B cell (primary cell): Measurements from ENCODE around the gene MPZL2. TPM values are rescaled to one million over a fixed set of nuclear protein-coding genes. Genes with fewer than 3 reads are reported as not detected.

Experiments
- ATAC-seq: fragments of 200-7000 bp; cut with Tn5 transposase; one replicate; pipeline ENCODE4 v1.10.0; 2021; ENCODE audit warnings: low read depth, mild to moderate bottlenecking, moderate number of reproducible peaks, moderate library complexity
- CTCF ChIA-PET: fragments of 350-600 bp; sonication (Branson Sonifier 250); formaldehyde crosslinking; loops from one replicate; lab custom pipeline; 2021; ENCODE audit warnings: antibody characterized with exemption, inconsistent platforms; lab: Charles Lee
- POLR2A ChIA-PET: fragments of 350-600 bp; sonication (Branson Sonifier 250); formaldehyde crosslinking; loops from one replicate; lab custom pipeline; 2021; ENCODE audit warnings: antibody characterized with exemption; lab: Charles Lee
- DNase-seq: peaks from one replicate; pipeline ENCODE4 v3.0.0; 2013
- H2AFZ ChIP-seq: 2 replicates; pipeline ENCODE4 v1.6.1; 2012; ENCODE audit warnings: mild to moderate bottlenecking, low read depth, low read length; ENCODE audit not compliant: insufficient read depth, poor library complexity, severe bottlenecking
- H3K27ac ChIP-seq, 2 donors: 1 replicate in 1 of 2; 2 replicates in 1 of 2; pipeline ENCODE4 v1.5.1; 2012 to 2013; ENCODE audit warnings: low read length in 2 of 2, mild to moderate bottlenecking in 2 of 2, moderate library complexity in 1 of 2
- H3K27me3 ChIP-seq, 4 experiments: fragments of 200-600 bp in 1 of 4; sonication (generic) in 1 of 4; replicated peaks in 1 of 4; 1 replicate in 2 of 4; 2 replicates in 2 of 4; pipeline versions ENCODE4 v1.6.1 to v1.7.0; 2013 to 2016; ENCODE audit warnings: low read length in 3 of 4, mild to moderate bottlenecking in 2 of 4, mixed read lengths in 1 of 4, moderate library complexity in 1 of 4; ENCODE audit not compliant: insufficient read depth in 4 of 4, control insufficient read depth in 3 of 4; ENCODE audit errors: control extremely low read depth in 1 of 4
- H3K36me3 ChIP-seq, 2 experiments: replicated peaks in 1 of 2; 1 replicate in 1 of 2; 2 replicates in 1 of 2; pipeline versions ENCODE4 v1.6.1 to v1.7.1; 2013; ENCODE audit warnings: low read length in 1 of 2; ENCODE audit not compliant: insufficient read depth in 2 of 2, control insufficient read depth in 1 of 2; ENCODE audit errors: control extremely low read depth in 1 of 2, extremely low read depth in 1 of 2
- H3K4me1 ChIP-seq, 2 donors: fragments of 200-600 bp in 1 of 2; sonication (generic) in 1 of 2; 1 replicate in 1 of 2; 2 replicates in 1 of 2; pipeline versions ENCODE4 v1.5.1 to v1.6.1; 2013 to 2017; ENCODE audit warnings: low read length in 2 of 2; ENCODE audit not compliant: control insufficient read depth in 2 of 2, insufficient read depth in 2 of 2
- H3K4me2 ChIP-seq: replicated peaks from 2 replicates; pipeline ENCODE3; 2012; ENCODE audit warnings: mild to moderate bottlenecking, low read depth, low read length; ENCODE audit not compliant: poor library complexity, severe bottlenecking
- H3K4me3 ChIP-seq, 5 experiments: fragments of 200-600 bp in 1 of 5; sonication (generic) in 1 of 5; 1 replicate in 3 of 5; 2 replicates in 2 of 5; pipeline versions ENCODE4 v1.5.1 to v1.7.0; 2011 to 2016; ENCODE audit warnings: low read length in 4 of 5, mild to moderate bottlenecking in 4 of 5, low read depth in 2 of 5, control low read depth in 1 of 5, moderate library complexity in 1 of 5; ENCODE audit not compliant: insufficient read depth in 1 of 5; ENCODE audit errors: control extremely low read depth in 1 of 5, extremely low read depth in 1 of 5
- H3K79me2 ChIP-seq: fragments of 200-600 bp; sonication (generic); one replicate; pipeline ENCODE4 v1.6.0; 2016; ENCODE audit warnings: low read length; ENCODE audit not compliant: control insufficient read depth, insufficient read depth
- H3K9ac ChIP-seq: fragments of 200-600 bp; sonication (generic); 2 replicates; pipeline ENCODE4 v1.6.1; 2017; ENCODE audit warnings: mild to moderate bottlenecking, low read length, moderate library complexity
- H3K9me3 ChIP-seq, 3 donors: one replicate each; pipeline versions ENCODE4 v1.6.1 to v1.7.1; 2013; ENCODE audit warnings: low read length in 2 of 3; ENCODE audit not compliant: control insufficient read depth in 2 of 3, insufficient read depth in 1 of 3; ENCODE audit errors: control extremely low read depth in 1 of 3
- H4K20me1 ChIP-seq: 2 replicates; pipeline ENCODE4 v1.6.0; 2012; ENCODE audit warnings: mild to moderate bottlenecking, low read length; ENCODE audit not compliant: insufficient read depth, control insufficient read depth, poor library complexity, severe bottlenecking
- H3K27ac Mint-ChIP-seq: one replicate; pipeline ENCODE4 v1.8.0; 2021; ENCODE audit warnings: mixed read lengths
- H3K27me3 Mint-ChIP-seq: one replicate; pipeline ENCODE4 v1.8.0; 2021; ENCODE audit warnings: mixed read lengths
- H3K4me1 Mint-ChIP-seq: one replicate; pipeline ENCODE4 v1.8.0; 2021; ENCODE audit warnings: mixed read lengths
- H3K4me3 Mint-ChIP-seq: one replicate; pipeline ENCODE4 v1.8.0; 2021; ENCODE audit warnings: mixed read lengths
- H3K9me3 Mint-ChIP-seq: one replicate; pipeline ENCODE4 v1.8.0; 2022; ENCODE audit warnings: mixed read lengths; ENCODE audit not compliant: insufficient read depth
- EZH2 ChIP-seq: IDR thresholded peaks from 2 replicates; pipeline ENCODE4 v1.6.1; 2012; ENCODE audit warnings: borderline replicate concordance, low read depth, mild to moderate bottlenecking, moderate library complexity, low read length; ENCODE audit not compliant: insufficient read depth, poor library complexity, severe bottlenecking
- WGBS: methylation state at CpG from one replicate; pipeline ENCODE4 v1.1.5; 2013; ENCODE audit warnings: missing lambda C conversion rate; ENCODE audit not compliant: insufficient coverage; 5-methylcytosine and 5-hydroxymethylcytosine counted together
- intact Hi-C: fragments of 100-400 bp; cut with micrococcal nuclease; formaldehyde crosslinking; loops from one replicate; pipeline ENCODE4 v1.10.0; 2022
- polyA plus RNA-seq: library from polyadenylated mRNA; depleted of rRNA; stranded (reverse); fragments of >200 nt; gene quantifications from 2 replicates; pipeline ENCODE4 v1.2.3, GENCODE V29; 2012
- small RNA-seq: library from RNA; depleted of rRNA; stranded (forward); fragments of <200 nt; gene quantifications from one replicate; pipeline ENCODE3, GENCODE V24; 2012; ENCODE audit warnings: low replicate concordance, low read depth; ENCODE audit not compliant: insufficient read length
- total RNA-seq, 2 donors: library from RNA; stranded (reverse); fragments of 120-200 nt in 1 of 2; gene quantifications; 1 replicate in 1 of 2; 2 replicates in 1 of 2; pipeline versions ENCODE4 v1.2.3 to v1.2.4, GENCODE V29; 2013 to 2022
- TF ChIP-seq, protein P1 (sequence below): fragments of 200-600 bp; IDR thresholded peaks from one replicate; pipeline ENCODE4 v1.8.0; 2022; ENCODE audit warnings: antibody characterized with exemption, mild to moderate bottlenecking

The MPZL2 gene
- total and polyA plus RNA-seq, 2 donors (not counting 1 experiment from before 2014, with no cell fraction given), result 1.2 TPM; not detected in 1

DNA sequence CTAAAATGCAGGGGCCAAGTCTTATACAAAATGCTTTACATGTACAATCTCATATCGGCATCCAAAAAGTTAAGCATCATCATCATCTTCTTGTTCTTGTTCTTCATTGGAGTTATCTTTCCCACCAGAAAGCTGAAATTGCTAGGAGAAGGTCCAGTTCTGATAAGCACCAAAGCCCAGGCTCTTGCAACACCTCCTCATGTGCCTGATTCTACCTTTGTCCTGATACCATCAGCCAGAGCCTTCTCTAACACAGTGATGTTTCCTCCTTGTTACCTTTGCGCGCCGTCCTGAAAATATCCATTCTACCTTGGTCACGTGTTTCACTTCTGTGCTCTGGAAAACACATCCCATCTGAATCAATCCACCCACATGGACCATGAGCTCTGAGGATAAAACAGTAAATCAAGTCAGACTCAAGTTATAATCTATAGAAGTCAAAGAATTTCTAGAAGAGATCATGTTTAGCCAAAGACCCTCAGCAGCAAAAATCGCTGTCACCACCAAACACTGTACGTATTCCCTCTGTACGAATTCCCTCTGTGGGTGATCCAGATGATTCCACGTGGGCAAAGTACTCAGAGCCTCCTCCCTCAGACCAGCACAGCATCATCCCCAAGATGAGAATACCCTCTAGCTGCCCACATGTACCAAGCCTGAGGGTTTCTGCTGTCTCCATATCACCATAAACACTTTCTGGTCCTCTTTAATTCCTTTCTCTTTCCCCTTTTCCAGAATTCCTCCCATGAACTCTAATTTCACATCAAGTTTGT is 58.3 kb downstream of the MPZL2 start:
- CTCF ChIA-PET, result interaction anchor here (1.3 kb wide), 1 partner anchor 259 kb away, joined by 3 read pairs; no protein-coding TSS in a partner anchor

More for the DNA sequence above, 58.3 kb downstream of the MPZL2 start:
- peaks cover 0 to 2% (median 0%) of the 10 kb centered on the region in 4 experiments for H3K27me3 ChIP-seq
- peak overlapping the region; percentile 13 for H3K4me2 ChIP-seq
- DNase-seq (no peak), ATAC-seq (no peak)
- H3K9me3 ChIP-seq, result no peaks in the 10 kb centered on the region
- intact Hi-C loops, result loop anchor here (5.0 kb wide), 1 partner anchor 37 kb away; no protein-coding TSS in a partner anchor
- no peak overlapping the region for H3K4me3 ChIP-seq
- H3K4me3 Mint-ChIP-seq, result no peak overlapping the region
- no peak overlapping the region for H3K27ac Mint-ChIP-seq
- WGBS, result 93% methylated on average over 9 of the region's 9 CpGs
- peaks cover 10 to 11% of the 10 kb centered on the region in 2 donors for H3K4me1 ChIP-seq
- H3K36me3 ChIP-seq, result no peaks in the 10 kb centered on the region
- H3K27me3 Mint-ChIP-seq, result peaks cover 28% of the 10 kb centered on the region
- POLR2A ChIA-PET, result interaction anchor here (0.6 kb wide), 1 partner anchor 230 kb away, joined by 4 read pairs; no protein-coding TSS in a partner anchor
- no peak overlapping the region for H3K27ac ChIP-seq
- no peak overlapping the region for H2AFZ ChIP-seq
- H3K79me2 ChIP-seq, result no peaks in the 10 kb centered on the region
- no peak for TF ChIP-seq EZH2
- TF ChIP-seq, protein P1, sequence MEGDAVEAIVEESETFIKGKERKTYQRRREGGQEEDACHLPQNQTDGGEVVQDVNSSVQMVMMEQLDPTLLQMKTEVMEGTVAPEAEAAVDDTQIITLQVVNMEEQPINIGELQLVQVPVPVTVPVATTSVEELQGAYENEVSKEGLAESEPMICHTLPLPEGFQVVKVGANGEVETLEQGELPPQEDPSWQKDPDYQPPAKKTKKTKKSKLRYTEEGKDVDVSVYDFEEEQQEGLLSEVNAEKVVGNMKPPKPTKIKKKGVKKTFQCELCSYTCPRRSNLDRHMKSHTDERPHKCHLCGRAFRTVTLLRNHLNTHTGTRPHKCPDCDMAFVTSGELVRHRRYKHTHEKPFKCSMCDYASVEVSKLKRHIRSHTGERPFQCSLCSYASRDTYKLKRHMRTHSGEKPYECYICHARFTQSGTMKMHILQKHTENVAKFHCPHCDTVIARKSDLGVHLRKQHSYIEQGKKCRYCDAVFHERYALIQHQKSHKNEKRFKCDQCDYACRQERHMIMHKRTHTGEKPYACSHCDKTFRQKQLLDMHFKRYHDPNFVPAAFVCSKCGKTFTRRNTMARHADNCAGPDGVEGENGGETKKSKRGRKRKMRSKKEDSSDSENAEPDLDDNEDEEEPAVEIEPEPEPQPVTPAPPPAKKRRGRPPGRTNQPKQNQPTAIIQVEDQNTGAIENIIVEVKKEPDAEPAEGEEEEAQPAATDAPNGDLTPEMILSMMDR, result no peak
- H3K4me1 Mint-ChIP-seq, result peaks cover 11% of the 10 kb centered on the region
- H4K20me1 ChIP-seq, result no peaks in the 10 kb centered on the region
- no peak overlapping the region for H3K9ac ChIP-seq
- H3K9me3 Mint-ChIP-seq, result no peaks in the 10 kb centered on the region

Small RNA genes lying within 50 kb of the gene (small RNA-seq; reads per million reads assigned to genes)
- not detected for gene HSPE1P18

Other genes starting within 250 kb of the MPZL2 start
- not detected in 2 replicates for gene TMPRSS4, start 187.2 kb downstream of the MPZL2 start, total RNA-seq
- not detected in 2 replicates for gene TMPRSS4, start 187.2 kb downstream of the MPZL2 start, polyA plus RNA-seq
- 4.5 and 4.8 TPM in 2 replicates for gene SMIM35, start 177.3 kb downstream of the MPZL2 start, total RNA-seq
- 1.3 TPM in 2 replicates for gene SMIM35, start 177.3 kb downstream of the MPZL2 start, polyA plus RNA-seq
- gene SCN4B, start 111.5 kb downstream of the MPZL2 start, total RNA-seq, result not detected in 2 replicates
- gene SCN4B, start 111.5 kb downstream of the MPZL2 start, polyA plus RNA-seq, result not detected in 2 replicates
- gene SCN2B, start 87.7 kb downstream of the MPZL2 start, total RNA-seq, result not detected in 2 replicates
- gene SCN2B, start 87.7 kb downstream of the MPZL2 start, polyA plus RNA-seq, result not detected in 2 replicates
- 9.6 and 9.7 TPM in 2 replicates for gene JAML, start 39.3 kb downstream of the MPZL2 start, total RNA-seq
- gene JAML, start 39.3 kb downstream of the MPZL2 start, polyA plus RNA-seq, result 1.0 and 2.4 TPM in 2 replicates
- 4.2 and 4.9 TPM in 2 replicates for gene MPZL3, start 11.9 kb downstream of the MPZL2 start, total RNA-seq
- 1.4 and 1.5 TPM in 2 replicates for gene MPZL3, start 11.9 kb downstream of the MPZL2 start, polyA plus RNA-seq
- gene CD3E, start 40.4 kb upstream of the MPZL2 start, total RNA-seq, result 1.0 and 1.9 TPM in 2 replicates
- 1.7 and 9.5 TPM in 2 replicates for gene CD3E, start 40.4 kb upstream of the MPZL2 start, polyA plus RNA-seq
- 0.79 and 1.4 TPM in 2 replicates for gene CD3D, start 78.4 kb upstream of the MPZL2 start, total RNA-seq
- 1.7 and 7.0 TPM in 2 replicates for gene CD3D, start 78.4 kb upstream of the MPZL2 start, polyA plus RNA-seq
- gene CD3G, start 80.0 kb upstream of the MPZL2 start, total RNA-seq, result 0.34 TPM in 2 replicates
- gene CD3G, start 80.0 kb upstream of the MPZL2 start, polyA plus RNA-seq, result 0.76 and 0.98 TPM in 2 replicates
- gene UBE4A, start 95.3 kb upstream of the MPZL2 start, total RNA-seq, result 37.3 and 37.7 TPM in 2 replicates
- 14.7 and 15.2 TPM in 2 replicates for gene UBE4A, start 95.3 kb upstream of the MPZL2 start, polyA plus RNA-seq
- gene ATP5MG, start 137.3 kb upstream of the MPZL2 start, total RNA-seq, result 111 and 118 TPM in 2 replicates
- gene ATP5MG, start 137.3 kb upstream of the MPZL2 start, polyA plus RNA-seq, result 142 and 168 TPM in 2 replicates
- gene KMT2A, start 172.2 kb upstream of the MPZL2 start, total RNA-seq, result 175 and 198 TPM in 2 replicates
- 32.1 and 42.5 TPM in 2 replicates for gene KMT2A, start 172.2 kb upstream of the MPZL2 start, polyA plus RNA-seq